IMR-90 (cell line): ENCODE results near the gene ANTXR2.

Source experiments
- BHLHE40 ChIP-seq: fragments of 150-350 bp; IDR thresholded peaks from 2 replicates; pipeline ENCODE4 v1.6.1; 2016; ENCODE audit warnings: mild to moderate bottlenecking, low read depth, low read length
- CEBPB ChIP-seq: IDR thresholded peaks from 2 replicates; pipeline ENCODE4 v1.6.1; 2012; ENCODE audit warnings: low read depth, low read length, improper control_type of control experiment
- FOS ChIP-seq: fragments of 150-350 bp; IDR thresholded peaks from 2 replicates; pipeline ENCODE4 v1.6.1; 2016; ENCODE audit warnings: low read depth, low read length
- MAFK ChIP-seq: IDR thresholded peaks from 2 replicates; pipeline ENCODE4 v1.6.1; 2012; ENCODE audit warnings: low read depth, low read length, improper control_type of control experiment
- MXI1 ChIP-seq: IDR thresholded peaks from 2 replicates; pipeline ENCODE4 v1.6.1; 2012; ENCODE audit warnings: low read depth, mild to moderate bottlenecking, low read length, moderate library complexity, borderline replicate concordance
- POLR2A ChIP-seq: IDR thresholded peaks from 2 replicates; pipeline ENCODE4 v1.6.1; 2012; ENCODE audit warnings: mild to moderate bottlenecking, low read depth, low read length
- RAD21 ChIP-seq: IDR thresholded peaks from 2 replicates; pipeline ENCODE4 v1.6.1; 2012; ENCODE audit warnings: low read length, improper control_type of control experiment
- RCOR1 ChIP-seq: IDR thresholded peaks from 2 replicates; pipeline ENCODE4 v1.6.1; 2012; ENCODE audit warnings: mild to moderate bottlenecking, low read length, improper control_type of control experiment; ENCODE audit not compliant: insufficient replicate concordance
- RFX5 ChIP-seq: IDR thresholded peaks from 2 replicates; pipeline ENCODE4 v1.8.0; 2012; ENCODE audit warnings: low read depth, mild to moderate bottlenecking, low read length, moderate library complexity
- SMC3 ChIP-seq: fragments of 150-350 bp; IDR thresholded peaks from 2 replicates; pipeline ENCODE4 v1.6.1; 2016; ENCODE audit warnings: low read depth, mild to moderate bottlenecking, antibody characterized with exemption, low read length, moderate library complexity
- TF ChIP-seq, protein P1 (sequence below): conservative IDR thresholded peaks from 2 replicates; pipeline ENCODE4 v1.5.1; 2012; ENCODE audit warnings: mild to moderate bottlenecking, low read depth, low read length, improper control_type of control experiment
- TF ChIP-seq, protein P2 (sequence below): fragments of 150-350 bp; IDR thresholded peaks from 2 replicates; pipeline ENCODE4 v1.6.1; 2017; ENCODE audit warnings: mild to moderate bottlenecking, antibody characterized with exemption, low read length, low read depth
- TF ChIP-seq, protein P3 (sequence below): fragments of 150-350 bp; IDR thresholded peaks from 2 replicates; pipeline ENCODE4 v1.6.1; 2016; ENCODE audit warnings: low read depth, mild to moderate bottlenecking, low read length, moderate library complexity, borderline replicate concordance

DNA sequence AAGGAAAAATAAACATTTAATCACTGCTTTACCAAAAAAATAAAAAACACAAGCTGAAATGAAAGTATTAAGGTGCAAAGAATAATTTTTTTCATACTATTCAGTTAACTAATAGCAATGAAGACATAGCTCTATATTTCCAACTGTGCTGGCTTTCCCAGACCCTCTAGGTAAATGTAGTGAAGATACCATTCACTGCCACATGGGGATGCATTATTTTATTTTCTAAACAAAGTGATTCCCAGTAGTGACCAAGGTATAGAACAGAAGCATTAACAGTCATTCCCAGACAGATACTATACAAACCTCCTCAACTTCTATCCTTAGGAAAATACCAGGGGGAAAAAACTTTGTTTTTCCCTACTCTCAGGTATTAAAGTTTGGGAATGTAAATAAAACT lies 39.4 kb downstream of the ANTXR2 start:
- TF ChIP-seq, protein P1, sequence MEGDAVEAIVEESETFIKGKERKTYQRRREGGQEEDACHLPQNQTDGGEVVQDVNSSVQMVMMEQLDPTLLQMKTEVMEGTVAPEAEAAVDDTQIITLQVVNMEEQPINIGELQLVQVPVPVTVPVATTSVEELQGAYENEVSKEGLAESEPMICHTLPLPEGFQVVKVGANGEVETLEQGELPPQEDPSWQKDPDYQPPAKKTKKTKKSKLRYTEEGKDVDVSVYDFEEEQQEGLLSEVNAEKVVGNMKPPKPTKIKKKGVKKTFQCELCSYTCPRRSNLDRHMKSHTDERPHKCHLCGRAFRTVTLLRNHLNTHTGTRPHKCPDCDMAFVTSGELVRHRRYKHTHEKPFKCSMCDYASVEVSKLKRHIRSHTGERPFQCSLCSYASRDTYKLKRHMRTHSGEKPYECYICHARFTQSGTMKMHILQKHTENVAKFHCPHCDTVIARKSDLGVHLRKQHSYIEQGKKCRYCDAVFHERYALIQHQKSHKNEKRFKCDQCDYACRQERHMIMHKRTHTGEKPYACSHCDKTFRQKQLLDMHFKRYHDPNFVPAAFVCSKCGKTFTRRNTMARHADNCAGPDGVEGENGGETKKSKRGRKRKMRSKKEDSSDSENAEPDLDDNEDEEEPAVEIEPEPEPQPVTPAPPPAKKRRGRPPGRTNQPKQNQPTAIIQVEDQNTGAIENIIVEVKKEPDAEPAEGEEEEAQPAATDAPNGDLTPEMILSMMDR, result no peak
- TF ChIP-seq, protein P2, sequence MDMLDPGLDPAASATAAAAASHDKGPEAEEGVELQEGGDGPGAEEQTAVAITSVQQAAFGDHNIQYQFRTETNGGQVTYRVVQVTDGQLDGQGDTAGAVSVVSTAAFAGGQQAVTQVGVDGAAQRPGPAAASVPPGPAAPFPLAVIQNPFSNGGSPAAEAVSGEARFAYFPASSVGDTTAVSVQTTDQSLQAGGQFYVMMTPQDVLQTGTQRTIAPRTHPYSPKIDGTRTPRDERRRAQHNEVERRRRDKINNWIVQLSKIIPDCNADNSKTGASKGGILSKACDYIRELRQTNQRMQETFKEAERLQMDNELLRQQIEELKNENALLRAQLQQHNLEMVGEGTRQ, result no peak
- no peak for TF ChIP-seq POLR2A
- no peak for TF ChIP-seq SMC3
- TF ChIP-seq, protein P3, sequence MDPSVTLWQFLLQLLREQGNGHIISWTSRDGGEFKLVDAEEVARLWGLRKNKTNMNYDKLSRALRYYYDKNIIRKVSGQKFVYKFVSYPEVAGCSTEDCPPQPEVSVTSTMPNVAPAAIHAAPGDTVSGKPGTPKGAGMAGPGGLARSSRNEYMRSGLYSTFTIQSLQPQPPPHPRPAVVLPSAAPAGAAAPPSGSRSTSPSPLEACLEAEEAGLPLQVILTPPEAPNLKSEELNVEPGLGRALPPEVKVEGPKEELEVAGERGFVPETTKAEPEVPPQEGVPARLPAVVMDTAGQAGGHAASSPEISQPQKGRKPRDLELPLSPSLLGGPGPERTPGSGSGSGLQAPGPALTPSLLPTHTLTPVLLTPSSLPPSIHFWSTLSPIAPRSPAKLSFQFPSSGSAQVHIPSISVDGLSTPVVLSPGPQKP, result no peak
- no peak for TF ChIP-seq RAD21
- no peak for TF ChIP-seq RFX5
- TF ChIP-seq MXI1, result no peak
- no peak for TF ChIP-seq BHLHE40
- no peak for TF ChIP-seq RCOR1
- no peak for TF ChIP-seq FOS
- TF ChIP-seq CEBPB, result no peak
- no peak for TF ChIP-seq MAFK
